Measurements from ENCODE around the gene CX3CL1. TPM values are rescaled to one million over a fixed set of nuclear protein-coding genes. Genes with fewer than 3 reads are reported as not detected.
A peak's percentile ranks its signal among the peaks of the same experiment; 100 is the strongest.

CX3CL1 gene
- total RNA-seq, 1 experiment from 2014 or later = not detected

DNA sequence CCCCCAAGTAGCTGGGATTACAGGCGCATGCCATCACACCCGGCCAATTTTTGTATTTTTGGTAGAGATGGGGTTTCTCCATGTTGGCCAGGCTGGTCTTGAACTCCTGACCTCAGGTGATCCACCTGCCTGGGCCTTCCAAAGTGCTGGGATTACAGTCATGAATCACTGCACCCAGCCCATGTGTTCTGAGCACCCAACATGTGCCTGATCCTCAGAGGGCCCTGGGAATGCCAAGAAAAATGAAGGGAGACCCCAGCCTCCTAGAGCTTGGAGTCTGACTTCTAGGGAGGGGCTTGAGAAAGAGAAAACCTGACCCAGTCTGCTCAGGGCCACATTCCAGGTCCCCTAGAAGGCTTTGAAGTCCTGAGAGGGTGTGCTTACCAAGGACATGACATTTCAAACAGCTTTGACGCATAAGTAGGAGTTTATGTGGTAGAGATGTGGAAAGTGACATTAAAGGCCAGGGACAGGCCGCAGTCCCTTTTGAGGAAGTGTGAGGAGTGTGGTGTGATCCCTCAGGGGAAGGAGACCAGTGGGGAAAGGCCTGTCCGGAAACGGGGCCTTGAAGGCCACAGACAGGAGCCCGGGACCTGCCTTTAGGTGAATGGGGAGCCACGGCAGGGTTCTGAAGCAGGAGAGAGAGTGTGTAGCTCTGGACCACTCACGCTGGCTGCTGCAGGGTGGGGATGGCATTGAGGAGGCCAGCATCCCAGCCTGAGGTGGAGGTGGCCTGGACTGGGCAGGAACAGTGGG lies 14.8 kb upstream of the CX3CL1 start:
- ATAC-seq = no peak

DNA sequence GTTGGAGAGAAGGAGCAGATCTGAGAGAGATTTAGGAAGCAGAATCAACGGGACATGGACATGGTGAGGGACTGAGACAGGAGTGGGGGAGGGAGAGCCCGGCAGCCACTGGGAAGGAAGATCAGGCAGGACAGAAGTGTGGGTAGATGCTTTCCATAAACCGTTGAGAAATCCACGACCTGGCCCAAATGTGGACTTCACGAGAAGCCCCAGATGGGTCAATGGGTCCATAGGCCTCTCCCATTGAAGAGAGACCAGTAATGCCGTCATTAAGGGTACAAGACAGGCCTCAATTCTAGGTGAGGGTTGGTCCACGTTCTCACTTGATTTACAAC lies 14.2 kb upstream of the CX3CL1 start:
- H3K4me2 ChIP-seq (ENCODE audit: low read length) = no peak overlapping the region
- H3K9me2 ChIP-seq (replicated peaks; ENCODE audit: low read length) = no peaks in the 10 kb centered on the region
- no peak for ATAC-seq
- no TSS peak for BruUV-seq (replicated peaks)
- no peaks in the 10 kb centered on the region for H3K79me2 ChIP-seq (ENCODE audit: low read length)
- POLR2A ChIA-PET (ENCODE audit: unreplicated experiment) = no interaction called here
- no peak overlapping the region for H3K9ac ChIP-seq (ENCODE audit: low read length)
- no peaks in the 10 kb centered on the region for H4K20me1 ChIP-seq (ENCODE audit: low read length)
- TF ChIP-seq EZH2 (IDR thresholded peaks at IDR 0.05; ENCODE audit: low read length, unreplicated experiment) (no peak), EZH2phosphoT487 (IDR thresholded peaks at IDR 0.05; ENCODE audit: borderline replicate concordance, low read length) (no peak)
- TF ChIP-seq, protein P1, sequence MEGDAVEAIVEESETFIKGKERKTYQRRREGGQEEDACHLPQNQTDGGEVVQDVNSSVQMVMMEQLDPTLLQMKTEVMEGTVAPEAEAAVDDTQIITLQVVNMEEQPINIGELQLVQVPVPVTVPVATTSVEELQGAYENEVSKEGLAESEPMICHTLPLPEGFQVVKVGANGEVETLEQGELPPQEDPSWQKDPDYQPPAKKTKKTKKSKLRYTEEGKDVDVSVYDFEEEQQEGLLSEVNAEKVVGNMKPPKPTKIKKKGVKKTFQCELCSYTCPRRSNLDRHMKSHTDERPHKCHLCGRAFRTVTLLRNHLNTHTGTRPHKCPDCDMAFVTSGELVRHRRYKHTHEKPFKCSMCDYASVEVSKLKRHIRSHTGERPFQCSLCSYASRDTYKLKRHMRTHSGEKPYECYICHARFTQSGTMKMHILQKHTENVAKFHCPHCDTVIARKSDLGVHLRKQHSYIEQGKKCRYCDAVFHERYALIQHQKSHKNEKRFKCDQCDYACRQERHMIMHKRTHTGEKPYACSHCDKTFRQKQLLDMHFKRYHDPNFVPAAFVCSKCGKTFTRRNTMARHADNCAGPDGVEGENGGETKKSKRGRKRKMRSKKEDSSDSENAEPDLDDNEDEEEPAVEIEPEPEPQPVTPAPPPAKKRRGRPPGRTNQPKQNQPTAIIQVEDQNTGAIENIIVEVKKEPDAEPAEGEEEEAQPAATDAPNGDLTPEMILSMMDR (conservative IDR thresholded peaks at IDR 0.05; ENCODE audit: low read depth, low read length) = no peak
- no peaks in the 10 kb centered on the region for H3K36me3 ChIP-seq (ENCODE audit: low read depth, low read length)
- no peak overlapping the region for H2AFZ ChIP-seq (ENCODE audit: low read length)
- no peaks in the 10 kb centered on the region for H3K27me3 ChIP-seq (ENCODE audit: low read length)
- H3K4me3 ChIP-seq (ENCODE audit: low read length) = no peak overlapping the region
- no peak for DNase-seq
- 0 out of 2 replicates have a peak, but pooled peaks cover 5% of the 10 kb centered on the region for H3K4me1 ChIP-seq (ENCODE audit: insufficient read depth, low read length)
- H3K9me3 ChIP-seq (ENCODE audit: low read length) = no peaks in the 10 kb centered on the region
- intact Hi-C loops (cut with micrococcal nuclease) = no loop called here
- no peak overlapping the region for H3K27ac ChIP-seq (ENCODE audit: low read length)
- CTCF ChIA-PET = no interaction called here
- no peaks in the 10 kb centered on the region for H3F3A ChIP-seq (ENCODE audit: low read length, unreplicated experiment)

More for the DNA sequence above, 14.8 kb upstream of the CX3CL1 start:
- no peaks in the 10 kb centered on the region for H3K79me2 ChIP-seq (ENCODE audit: low read length)
- H3K9me3 ChIP-seq (ENCODE audit: low read length) = no peaks in the 10 kb centered on the region
- no peak for DNase-seq
- TF ChIP-seq EZH2 (IDR thresholded peaks at IDR 0.05; ENCODE audit: low read length, unreplicated experiment) (no peak), EZH2phosphoT487 (IDR thresholded peaks at IDR 0.05; ENCODE audit: borderline replicate concordance, low read length) (no peak)
- TF ChIP-seq, protein P1 (conservative IDR thresholded peaks at IDR 0.05; ENCODE audit: low read depth, low read length) = no peak
- ChIA-PET POLR2A (ENCODE audit: unreplicated experiment) (no interaction called here), CTCF (no interaction called here)
- no peaks in the 10 kb centered on the region for H3K9me2 ChIP-seq (replicated peaks; ENCODE audit: low read length)
- 0 out of 2 replicates have a peak, but pooled peaks cover 5% of the 10 kb centered on the region for H3K4me1 ChIP-seq (ENCODE audit: insufficient read depth, low read length)
- no peaks in the 10 kb centered on the region for H3K36me3 ChIP-seq (ENCODE audit: low read depth, low read length)
- intact Hi-C loops (cut with micrococcal nuclease) = no loop called here
- no TSS peak for BruUV-seq (replicated peaks)
- no peaks in the 10 kb centered on the region for H4K20me1 ChIP-seq (ENCODE audit: low read length)
- no peak overlapping the region for H3K27ac ChIP-seq (ENCODE audit: low read length)
- no peaks in the 10 kb centered on the region for H3F3A ChIP-seq (ENCODE audit: low read length, unreplicated experiment)
- H2AFZ ChIP-seq (ENCODE audit: low read length) = no peak overlapping the region
- no peaks in the 10 kb centered on the region for H3K27me3 ChIP-seq (ENCODE audit: low read length)
- H3K9ac ChIP-seq (ENCODE audit: low read length) = no peak overlapping the region
- no peak overlapping the region for H3K4me3 ChIP-seq (ENCODE audit: low read length)
- no peak overlapping the region for H3K4me2 ChIP-seq (ENCODE audit: low read length)

DNA sequence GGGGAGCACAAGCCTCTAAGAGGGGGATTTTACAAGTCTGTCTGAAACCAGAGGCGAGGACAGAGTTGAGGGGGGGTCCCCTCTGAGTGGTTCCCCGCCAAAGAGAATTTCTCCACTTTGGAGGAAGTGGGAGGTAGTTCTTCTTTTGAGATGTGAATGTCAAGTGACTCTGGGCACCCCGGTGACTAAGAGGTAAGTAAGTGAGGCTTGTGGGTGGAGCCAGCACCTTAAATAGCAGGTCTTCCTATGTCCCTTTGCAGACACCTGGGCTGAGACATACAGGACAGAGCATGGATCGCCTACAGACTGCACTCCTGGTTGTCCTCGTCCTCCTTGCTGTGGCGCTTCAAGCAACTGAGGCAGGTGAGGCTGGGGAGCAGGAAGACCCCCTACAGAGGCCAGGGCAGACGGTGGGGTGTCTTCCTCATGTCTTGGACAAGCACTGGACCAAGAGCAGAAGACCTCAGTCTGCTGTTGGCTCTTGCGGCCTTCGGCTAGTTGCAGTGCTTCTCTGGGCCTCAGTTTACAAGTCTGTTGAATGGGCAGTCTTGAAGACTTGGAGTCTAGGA lies 13.7 kb upstream of the CX3CL1 start, which contains the start of gene CCL22:
Gene CCL22, plus strand, starts transcription at position 257 of the 569 bp plus-strand sequence. Its CDS starts 34 bp downstream, at position 291.
- H3K9me2 ChIP-seq (replicated peaks; ENCODE audit: low read length) = no peaks in the 10 kb centered on the region
- no TSS peak for BruUV-seq (replicated peaks)
- no peak for TF ChIP-seq EZH2phosphoT487 (IDR thresholded peaks at IDR 0.05; ENCODE audit: borderline replicate concordance, low read length)
- TF ChIP-seq EZH2 (IDR thresholded peaks at IDR 0.05; ENCODE audit: low read length, unreplicated experiment) = no peak
- TF ChIP-seq, protein P1 (conservative IDR thresholded peaks at IDR 0.05; ENCODE audit: low read depth, low read length) = no peak
- 0 out of 2 replicates have a peak, but pooled peaks cover 5% of the 10 kb centered on the region for H3K4me1 ChIP-seq (ENCODE audit: insufficient read depth, low read length)
- H3K4me3 ChIP-seq (ENCODE audit: low read length) = no peak within 1 kb of the TSS
- intact Hi-C loops (cut with micrococcal nuclease) = no loop called here
- no peaks in the 10 kb centered on the region for H4K20me1 ChIP-seq (ENCODE audit: low read length)
- H3K9me3 ChIP-seq (ENCODE audit: low read length) = no peaks in the 10 kb centered on the region
- CTCF ChIA-PET = no interaction called here
- H3K27me3 ChIP-seq (ENCODE audit: low read length) = no peaks in the 10 kb centered on the region
- POLR2A ChIA-PET (ENCODE audit: unreplicated experiment) = no interaction called here
- no peaks in the 10 kb centered on the region for H3K36me3 ChIP-seq (ENCODE audit: low read depth, low read length)
- no peak within 1 kb of the TSS for H3K9ac ChIP-seq (ENCODE audit: low read length)
- no peak within 1 kb of the TSS for H3K27ac ChIP-seq (ENCODE audit: low read length)
- DNase-seq = peak; percentile 41
- H3F3A ChIP-seq (ENCODE audit: low read length, unreplicated experiment) = no peaks in the 10 kb centered on the region
- no peaks in the 10 kb centered on the region for H3K79me2 ChIP-seq (ENCODE audit: low read length)
- no peak within 1 kb of the TSS for H3K4me2 ChIP-seq (ENCODE audit: low read length)
- H2AFZ ChIP-seq (ENCODE audit: low read length) = no peak within 1 kb of the TSS
- ATAC-seq = peak; percentile 54
